GM20000 (cell line): Measurements from ENCODE around the gene RALGPS1.
"Not testable (repeated sequence)": the region's sequence is repeated elsewhere in the genome, so short reads cannot be mapped to it uniquely, and the experiment has no call there.

Experiments used
- DNase-seq: peaks from one replicate; pipeline ENCODE4 v3.0.0; 2012; ENCODE audit warnings: low spot score
- TF ChIP-seq, protein P1 (sequence below): IDR thresholded peaks from 2 replicates; pipeline ENCODE4 v1.5.1; 2012; ENCODE audit warnings: mild to moderate bottlenecking, control low read depth; ENCODE audit errors: extremely low read depth, missing control alignments

Gene RALGPS1

DNA sequence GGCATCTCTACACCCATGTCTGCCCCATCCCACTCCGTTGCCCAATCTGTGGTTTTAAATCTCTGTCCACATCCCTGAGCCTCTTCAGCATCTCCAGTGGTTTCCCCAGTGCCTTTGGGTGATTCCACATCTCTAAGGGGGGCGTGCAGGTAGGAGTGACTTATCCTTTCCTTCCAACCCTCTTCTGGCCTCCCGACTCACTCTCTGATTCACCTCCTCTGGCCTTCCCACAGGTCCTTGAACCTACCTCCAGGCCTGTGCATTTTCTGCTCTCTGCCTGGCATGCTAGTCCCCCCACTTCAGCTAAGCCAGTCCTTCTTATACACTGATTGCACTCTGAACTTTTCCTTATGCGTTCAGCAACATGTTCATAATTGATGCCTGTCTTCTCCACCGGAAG, 99.0 kb downstream of the RALGPS1 start:
- no peak for DNase-seq
- TF ChIP-seq, protein P1, sequence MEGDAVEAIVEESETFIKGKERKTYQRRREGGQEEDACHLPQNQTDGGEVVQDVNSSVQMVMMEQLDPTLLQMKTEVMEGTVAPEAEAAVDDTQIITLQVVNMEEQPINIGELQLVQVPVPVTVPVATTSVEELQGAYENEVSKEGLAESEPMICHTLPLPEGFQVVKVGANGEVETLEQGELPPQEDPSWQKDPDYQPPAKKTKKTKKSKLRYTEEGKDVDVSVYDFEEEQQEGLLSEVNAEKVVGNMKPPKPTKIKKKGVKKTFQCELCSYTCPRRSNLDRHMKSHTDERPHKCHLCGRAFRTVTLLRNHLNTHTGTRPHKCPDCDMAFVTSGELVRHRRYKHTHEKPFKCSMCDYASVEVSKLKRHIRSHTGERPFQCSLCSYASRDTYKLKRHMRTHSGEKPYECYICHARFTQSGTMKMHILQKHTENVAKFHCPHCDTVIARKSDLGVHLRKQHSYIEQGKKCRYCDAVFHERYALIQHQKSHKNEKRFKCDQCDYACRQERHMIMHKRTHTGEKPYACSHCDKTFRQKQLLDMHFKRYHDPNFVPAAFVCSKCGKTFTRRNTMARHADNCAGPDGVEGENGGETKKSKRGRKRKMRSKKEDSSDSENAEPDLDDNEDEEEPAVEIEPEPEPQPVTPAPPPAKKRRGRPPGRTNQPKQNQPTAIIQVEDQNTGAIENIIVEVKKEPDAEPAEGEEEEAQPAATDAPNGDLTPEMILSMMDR: no peak

DNA sequence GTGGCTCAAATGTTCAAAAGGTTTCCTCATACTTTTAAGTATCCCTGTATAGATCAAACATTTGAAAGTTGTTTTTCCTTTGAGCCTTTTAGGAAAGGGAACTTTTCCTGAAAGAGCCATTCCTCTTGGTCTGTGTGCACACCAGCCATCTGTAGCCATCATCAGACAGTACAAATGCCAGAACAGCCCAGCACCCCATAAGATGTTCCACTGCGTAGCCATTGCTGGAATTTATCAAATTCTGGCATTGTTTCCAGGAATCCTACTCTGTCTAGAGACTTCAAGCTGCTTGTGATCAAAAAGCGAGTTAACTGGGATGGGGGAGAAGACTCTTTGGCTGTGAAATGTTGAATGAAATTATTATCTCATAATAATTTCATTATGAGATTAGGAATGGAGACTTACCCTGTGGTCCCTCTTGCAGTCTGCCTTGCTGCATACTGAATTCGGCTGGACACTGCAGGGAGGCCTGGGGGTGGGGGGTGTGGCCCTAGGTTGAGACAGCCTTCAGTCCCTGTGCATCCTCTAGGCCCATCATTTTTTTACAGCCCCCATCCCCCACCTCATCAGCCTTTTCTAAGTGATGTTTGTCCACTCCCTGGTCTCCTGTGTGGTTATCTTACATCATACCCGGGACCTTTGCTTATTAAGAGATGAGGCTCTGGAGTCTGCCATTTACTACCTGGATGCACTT, 99.8 kb downstream of the RALGPS1 start:
- no peak for DNase-seq
- TF ChIP-seq, protein P1: no peak

DNA sequence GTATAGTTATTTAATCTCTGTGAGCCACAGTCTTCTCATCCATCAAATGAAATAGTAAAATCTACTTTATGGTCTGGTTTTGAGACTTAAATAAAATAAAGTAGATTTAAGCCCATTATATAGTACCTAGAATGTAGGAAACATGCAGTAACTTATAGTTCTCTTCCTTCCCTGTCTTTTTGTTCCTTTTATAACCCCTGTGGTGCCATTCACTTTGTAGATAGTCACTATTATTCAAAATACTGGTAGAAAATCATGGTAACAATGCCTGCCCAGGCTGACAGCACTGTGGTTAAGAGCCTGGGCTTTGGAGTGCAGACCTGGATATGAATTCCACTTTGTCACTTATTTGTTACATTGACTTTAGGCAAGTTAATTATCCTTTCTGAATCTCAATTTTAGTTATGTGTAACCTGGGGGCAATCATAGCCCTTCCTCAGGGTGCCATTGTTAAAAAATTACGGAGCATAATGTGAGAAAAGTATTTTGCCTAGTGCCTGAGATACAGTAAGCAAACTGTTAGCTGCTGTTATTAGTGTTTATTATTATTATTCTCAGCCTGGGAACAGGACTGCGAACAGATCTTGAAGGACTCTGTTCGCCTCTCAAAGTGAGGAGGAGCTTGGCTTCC, 100.4 kb downstream of the RALGPS1 start:
- no peak for DNase-seq
- TF ChIP-seq, protein P1: no peak

DNA sequence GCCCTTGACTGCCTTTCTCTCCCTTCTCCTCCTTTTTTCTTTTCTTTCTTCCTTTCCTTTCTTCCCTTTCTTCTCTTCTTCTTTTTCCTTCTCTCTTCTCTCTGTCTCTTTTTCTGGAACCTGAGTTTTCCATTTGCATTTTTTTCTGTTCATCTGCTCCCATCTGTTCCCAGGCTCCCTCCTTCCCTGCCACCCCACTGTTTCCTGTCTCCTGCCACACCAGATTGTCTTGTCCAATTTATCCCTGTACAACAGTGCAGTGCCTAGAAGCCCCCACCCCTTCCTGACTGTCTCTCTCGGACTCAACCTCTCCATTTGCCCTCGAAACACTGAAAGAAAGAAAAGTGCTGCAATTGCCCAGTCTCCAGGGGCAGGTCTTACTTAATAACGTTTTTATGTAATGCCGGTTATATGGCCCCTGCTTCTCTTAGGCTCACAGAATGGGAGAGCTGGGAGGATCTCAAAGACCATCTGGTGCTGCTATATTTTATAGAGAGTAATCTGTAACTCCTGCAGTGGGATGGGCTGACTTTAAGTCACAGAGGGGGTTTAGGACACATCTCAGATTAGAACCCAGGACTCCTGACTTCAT, 101.4 kb downstream of the RALGPS1 start:
- no peak for DNase-seq
- TF ChIP-seq, protein P1: no peak

DNA sequence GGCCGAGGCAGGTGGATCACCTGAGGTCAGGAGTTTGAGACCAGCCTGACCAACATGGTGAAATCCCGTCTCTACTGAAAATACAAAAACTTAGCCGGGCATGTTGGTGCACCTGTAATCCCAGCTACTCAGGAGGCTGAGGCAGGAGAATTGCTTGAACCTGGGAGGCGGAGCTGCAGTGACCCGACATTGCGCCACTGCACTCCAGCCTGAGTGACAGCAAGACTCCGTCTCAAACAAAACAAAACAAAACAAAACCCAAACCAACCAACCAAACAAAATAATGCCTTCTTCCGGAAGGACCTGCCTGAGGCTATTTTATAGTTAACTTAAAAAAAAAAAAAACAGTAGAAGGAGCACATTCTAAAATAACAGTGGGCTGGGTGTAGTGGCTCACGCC, 103.4 kb downstream of the RALGPS1 start:
- not testable (repeated sequence) for DNase-seq

DNA sequence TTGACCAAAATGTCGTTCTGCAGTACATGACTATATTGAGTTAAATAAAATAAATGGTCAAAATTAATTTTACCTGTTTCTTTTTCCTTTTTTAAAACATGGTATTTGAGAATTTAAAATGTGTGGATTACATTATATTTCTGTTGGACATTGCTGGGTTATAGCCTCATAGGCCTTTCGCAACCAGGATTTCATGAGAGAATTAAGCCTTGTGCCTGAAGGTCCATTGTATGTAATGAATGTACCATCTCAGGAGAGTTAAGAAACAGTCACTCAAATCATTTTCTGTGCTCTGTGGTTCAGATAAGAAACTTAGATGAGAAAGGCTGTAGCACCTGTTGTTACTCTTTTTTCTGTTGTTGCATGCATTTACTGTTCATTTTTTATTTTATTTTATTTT, 104.4 kb downstream of the RALGPS1 start:
- TF ChIP-seq, protein P1: no peak
- no peak for DNase-seq

DNA sequence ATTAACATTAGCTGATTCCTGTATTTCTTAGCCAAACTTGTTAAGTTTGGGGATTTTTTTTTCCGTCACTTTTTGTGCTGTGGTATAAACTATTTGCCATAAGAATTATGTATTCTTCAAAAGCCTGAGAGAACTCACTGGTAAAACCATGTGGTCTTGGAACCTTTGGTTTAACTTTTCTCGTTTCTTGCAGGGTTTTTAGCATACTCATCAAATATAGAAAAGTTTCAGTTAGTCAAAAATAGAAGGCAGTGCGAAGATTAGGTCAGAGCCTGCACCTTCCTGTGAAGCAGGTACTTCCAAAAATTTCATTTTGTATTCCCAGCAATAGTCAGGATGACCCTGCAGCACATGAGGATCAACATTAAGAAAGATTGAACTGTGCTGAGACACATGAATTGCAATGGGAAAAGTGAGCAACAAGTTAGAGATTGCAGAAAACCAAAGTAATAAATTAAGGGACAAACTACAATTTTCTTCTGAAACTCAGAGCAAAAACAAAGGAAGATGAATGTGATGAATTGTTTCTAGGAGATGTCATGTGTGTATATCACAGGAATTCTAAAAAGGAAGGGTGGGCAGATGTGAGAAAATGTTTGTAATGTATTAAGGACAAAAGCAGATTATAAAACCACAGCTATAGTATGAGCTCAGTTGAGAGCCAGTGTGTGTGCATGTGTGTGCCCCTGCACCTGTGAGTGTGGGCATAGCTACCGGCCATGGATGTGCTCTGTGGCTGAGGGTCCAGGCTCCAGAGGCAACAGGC, 105.6 kb downstream of the RALGPS1 start:
- TF ChIP-seq, protein P1: no peak
- DNase-seq: no peak

DNA sequence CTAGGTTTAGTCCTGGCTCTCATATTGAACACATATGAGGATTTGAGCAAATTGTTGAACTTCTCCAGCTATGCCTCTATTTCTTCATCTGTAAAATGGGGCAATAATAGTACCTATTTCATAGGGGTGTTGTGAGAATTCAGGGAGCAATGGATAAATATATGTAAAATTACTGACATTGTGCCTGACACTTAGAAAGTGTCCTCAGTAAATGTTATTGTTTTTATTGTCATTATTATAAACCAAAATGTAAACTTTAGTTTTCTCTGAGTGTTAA, 106.2 kb downstream of the RALGPS1 start:
- DNase-seq: no peak
- TF ChIP-seq, protein P1: no peak
